Esophagus squamous epithelium (tissue), 4 donors: ENCODE data around the gene IQGAP2.

Experiments
- CTCF ChIP-seq, 6 experiments: fragments of 450-650 bp in 4 of 6; fragments of 200-600 bp in 2 of 6; sonication (generic) in 2 of 6; IDR thresholded peaks; one replicate each; pipeline ENCODE4 v1.5.1; 2016 to 2019; ENCODE audit warnings: antibody characterized with exemption in 6 of 6, mild to moderate bottlenecking in 4 of 6, moderate library complexity in 4 of 6
- POLR2A ChIP-seq, 4 donors: fragments of 450-650 bp; IDR thresholded peaks; one replicate each; pipeline ENCODE4 v1.6.1; 2017; ENCODE audit warnings: antibody characterized with exemption in 4 of 4, mild to moderate bottlenecking in 4 of 4, moderate library complexity in 3 of 4

GRCh38 chr5:76364226-76364589 is 38.9 kb upstream of the IQGAP2 start:
- TF ChIP-seq CTCF (IDR thresholded peaks at IDR 0.05) (no peak), POLR2A (IDR thresholded peaks at IDR 0.05) (no peak)
